GM04503 (cell line): ENCODE data around the gene FTL.

Experiments
- DNase-seq: peaks from one replicate; pipeline ENCODE4 v3.0.0-alpha.2; 2012; ENCODE audit warnings: low read depth

FTL gene

DNA sequence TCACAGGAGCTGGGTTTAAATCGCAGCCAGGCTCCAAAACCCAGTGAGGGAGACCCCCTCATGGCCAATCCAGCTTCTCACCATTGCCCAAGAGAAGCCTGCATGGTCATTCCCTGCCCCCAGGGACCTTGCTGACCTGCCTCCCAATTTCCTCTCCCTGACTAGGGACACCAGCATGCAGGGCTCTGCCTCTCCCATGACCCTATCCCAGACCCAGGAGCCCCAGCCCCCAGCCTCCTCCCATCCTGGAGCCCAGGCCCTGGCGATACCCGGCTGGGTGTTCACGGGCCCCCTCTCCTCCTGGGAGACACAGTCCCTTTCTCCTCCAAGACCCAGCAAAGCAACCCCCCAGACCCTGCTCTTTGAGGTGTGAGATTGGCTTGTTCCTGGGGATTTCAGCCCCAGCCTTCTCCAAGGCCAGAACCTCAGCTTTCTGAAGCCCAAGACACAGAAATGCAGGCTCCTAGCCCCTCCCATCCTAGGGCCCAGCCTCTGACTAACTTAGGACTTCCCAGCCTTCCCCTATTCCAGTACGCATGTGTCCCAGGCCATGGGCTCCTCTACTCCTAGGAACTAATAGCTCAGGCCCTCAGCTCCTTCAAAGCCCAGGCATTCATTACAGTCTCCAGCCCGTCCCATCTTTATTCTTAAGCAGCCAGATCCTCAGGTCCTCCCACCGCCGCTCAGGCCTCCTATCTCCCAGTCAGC lies 26.9 kb downstream of the FTL start:
- DNase-seq = no peak

DNA sequence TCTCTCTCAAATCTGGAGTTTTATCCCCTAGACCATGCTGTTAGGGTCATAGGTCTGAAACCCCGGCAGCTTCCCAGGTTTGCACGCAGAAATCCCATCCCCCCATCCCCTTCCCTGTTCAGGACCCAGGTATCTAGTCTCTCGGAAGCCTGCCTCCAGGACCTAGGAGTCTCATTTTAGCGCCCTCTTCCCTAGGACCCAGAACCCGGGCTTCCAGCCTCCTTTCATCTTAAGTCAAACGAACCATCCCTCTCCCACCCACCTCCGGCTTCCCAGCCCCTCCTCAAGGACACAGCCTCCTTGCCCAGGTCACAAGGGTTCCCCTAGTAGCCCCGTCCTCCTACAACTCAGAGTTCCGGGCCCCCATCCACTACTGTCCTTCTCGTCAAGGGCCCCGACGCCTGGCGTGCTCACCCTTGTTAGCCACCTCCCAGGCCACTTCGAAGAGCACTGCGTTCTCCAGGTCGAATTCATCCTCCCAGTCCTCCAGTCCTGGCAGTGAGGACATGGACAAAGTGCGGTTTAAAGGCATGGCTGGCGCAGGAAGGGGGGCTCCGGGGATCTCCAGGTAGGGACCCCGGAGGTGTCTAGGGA lies 27.6 kb downstream of the FTL start:
- DNase-seq = no peak

DNA sequence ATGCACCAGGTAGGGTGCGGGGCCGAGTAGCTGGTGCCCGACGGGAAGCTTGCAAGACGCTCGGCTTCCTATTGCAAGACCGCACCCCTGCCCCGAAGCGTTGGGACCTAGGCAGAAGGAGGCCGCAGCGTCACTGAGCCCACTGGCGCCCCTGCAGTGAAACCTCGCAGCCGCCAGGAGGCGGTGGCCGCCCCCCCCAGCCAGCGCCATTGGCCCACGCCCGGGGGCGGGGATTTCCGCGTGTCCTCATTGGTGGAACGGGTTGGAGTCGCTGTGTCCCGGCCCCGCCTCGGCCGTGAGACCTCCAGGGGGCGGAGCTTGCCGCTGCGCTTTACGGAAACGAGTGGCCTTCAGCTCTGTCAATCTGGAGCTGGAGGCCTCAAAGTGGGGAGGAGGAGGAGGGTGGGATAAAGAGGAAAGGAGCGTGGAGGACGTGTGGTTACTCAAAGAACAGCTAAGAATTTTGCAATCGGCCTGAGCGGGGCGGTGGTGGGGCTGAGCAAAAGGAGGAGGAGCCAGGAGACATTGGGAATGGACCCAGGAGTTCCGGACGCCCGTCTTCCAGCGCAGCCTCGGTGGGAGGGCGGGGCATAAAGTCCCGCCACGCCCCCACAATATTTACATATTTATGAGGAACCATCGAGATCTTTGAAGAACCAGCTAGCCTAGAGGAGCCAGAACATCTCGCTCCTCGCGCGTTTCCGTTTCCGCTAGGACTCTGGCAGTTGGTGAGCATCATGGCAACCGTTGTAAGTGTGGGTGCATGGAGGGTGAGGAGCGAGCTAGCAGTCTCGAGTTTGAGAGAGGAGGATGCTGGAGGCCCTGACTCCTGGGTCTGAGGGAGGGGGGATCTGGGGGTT lies 28.3 kb downstream of the FTL start, which contains the start of the genes GYS1 and RUVBL2:
TSS of gene GYS1 (minus strand) at position 135 of the 860 bp plus-strand sequence. CDS start 197 bp downstream, outside the sequence.
TSS of gene RUVBL2 (plus strand) at position 713 of the 860 bp plus-strand sequence. CDS start at position 738, 25 bp downstream.
- DNase-seq = peak; percentile 98

DNA sequence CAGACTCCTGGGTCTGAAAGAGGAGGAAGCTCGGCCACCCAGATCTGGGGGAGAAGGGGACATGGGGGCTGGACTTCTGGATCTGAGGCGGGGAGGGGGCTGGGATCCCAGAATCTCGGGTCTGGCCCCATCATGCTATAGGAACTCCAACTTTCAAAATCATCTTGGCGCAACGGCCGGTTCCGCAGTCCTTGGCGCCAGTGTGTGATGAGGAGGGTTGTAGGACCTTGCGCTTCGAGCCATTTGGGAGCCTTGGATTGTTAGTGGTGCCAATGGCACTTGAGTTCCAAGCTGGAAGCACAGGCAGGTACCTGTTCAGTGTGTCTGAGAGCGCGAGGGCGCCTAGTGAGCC lies 28.9 kb downstream of the FTL start:
- DNase-seq = no peak

DNA sequence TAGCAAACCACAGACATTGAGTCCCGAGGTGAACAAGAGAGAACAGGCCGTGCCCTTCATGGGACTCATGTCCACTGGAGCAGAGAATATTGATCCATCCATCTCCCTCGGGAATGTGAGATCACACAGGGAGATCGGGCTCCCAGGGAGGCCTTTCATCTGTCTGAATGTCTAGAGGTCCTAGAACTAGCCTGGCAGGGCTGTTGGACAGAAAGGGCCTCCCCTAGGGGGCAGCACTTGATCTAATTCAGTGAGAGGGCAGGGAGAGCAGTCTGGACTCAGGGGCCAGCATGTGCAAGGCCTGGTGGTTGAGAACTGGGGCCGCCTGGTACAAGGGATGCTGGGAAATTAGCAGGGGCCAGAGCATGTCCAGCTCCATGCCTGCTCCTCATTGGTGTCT lies 32.9 kb downstream of the FTL start:
- DNase-seq = no peak

DNA sequence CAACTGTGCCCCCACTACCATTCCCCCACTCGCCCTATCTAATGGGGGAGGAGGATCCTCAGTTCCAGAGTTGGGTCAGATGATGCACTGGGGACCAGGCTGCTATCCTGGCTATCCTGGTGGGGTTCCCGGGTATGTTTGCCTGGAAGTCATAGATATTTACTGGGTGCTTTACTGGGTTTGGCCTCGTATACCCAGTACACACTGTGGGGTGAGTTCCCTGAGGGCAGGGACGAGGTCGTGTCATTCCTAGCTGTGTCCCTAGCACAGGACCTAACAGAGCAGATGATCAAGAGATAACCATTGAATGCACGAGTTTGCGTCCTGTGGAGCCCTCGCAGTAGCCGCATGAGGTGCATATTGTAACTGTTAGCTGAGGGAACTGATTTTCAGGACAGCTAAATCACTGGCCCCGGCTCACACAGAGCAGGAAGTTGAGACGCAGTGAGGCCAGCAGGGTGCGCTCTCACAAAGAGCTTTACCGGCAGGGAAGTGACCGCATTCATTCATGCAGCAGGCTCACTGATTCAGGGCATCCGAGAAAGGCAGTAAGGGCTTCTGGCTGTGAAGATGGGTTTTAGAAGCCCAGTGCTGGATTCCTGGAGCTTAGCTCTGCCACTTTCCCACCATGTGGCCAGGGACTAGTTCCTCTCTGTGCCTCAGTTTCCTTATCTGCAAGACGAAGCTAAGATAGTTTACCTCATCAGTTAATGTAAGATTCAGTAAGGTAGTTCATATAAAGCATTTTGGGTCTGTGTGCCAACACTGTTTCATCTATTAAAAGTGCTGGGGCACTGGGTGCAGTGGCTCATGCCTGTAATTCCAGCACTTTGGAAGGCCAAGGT lies 34.6 kb downstream of the FTL start:
- no peak for DNase-seq

DNA sequence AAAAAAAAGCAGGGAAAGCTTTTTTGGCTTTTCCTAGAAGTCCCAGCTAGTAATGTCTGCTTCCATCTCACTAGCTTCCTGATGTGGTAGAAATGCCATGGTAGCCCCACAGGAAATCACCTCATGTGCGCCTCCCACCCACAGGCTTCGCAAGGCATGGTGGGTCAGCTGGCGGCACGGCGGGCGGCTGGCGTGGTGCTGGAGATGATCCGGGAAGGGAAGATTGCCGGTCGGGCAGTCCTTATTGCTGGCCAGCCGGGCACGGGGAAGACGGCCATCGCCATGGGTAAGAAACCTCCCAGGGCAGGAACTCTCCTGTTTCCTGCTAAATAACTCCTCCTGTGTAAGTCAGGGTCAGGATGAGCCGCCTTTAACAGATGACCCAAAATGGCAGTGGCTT lies 39.0 kb downstream of the FTL start:
- DNase-seq = no peak

DNA sequence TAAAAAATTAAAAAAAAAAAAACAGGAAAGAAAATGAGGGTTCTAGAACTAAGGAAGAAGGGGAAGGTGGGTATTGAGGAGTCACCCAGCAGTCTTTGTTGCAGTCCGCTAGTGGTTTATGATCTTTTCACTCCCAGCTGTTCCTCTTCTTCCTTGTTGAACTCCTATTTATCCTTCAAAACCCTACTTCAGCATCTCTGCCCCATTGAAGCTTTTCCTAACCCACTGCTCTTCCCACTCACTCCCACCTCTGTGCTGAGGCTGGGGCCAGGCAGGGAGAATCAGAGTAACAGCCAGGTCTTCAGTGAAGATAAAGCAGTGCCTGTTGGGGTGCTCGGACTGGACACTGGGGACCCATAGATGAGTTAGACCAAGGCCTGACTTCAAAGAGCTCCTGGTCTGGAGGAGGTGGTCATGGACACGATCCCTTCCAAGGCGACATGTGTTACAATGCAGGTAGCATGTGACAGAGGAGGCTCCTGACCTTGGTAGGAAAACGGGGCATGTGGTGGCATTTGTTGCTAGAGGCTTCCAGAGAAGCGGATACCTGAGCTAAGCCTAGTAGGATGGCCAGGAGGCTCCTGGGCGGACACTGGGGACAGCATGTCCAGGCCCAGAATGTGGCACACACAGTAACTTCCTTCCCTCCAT lies 40.0 kb downstream of the FTL start:
- no peak for DNase-seq

DNA sequence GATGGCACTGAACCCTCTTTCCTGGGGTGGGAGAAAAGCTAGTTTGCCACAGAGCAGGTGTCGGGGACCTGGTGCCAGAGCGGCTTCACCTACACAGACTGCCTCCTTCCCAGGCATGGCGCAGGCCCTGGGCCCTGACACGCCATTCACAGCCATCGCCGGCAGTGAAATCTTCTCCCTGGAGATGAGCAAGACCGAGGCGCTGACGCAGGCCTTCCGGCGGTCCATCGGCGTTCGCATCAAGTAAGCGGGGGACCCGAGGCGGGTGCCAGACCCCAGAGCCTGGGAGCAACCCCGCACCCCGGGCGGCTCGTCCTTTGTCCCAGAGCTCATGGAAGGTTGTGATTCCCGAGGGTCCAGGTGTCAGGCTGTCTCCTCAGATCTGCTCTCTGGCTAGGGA lies 41.8 kb downstream of the FTL start:
- DNase-seq = no peak

DNA sequence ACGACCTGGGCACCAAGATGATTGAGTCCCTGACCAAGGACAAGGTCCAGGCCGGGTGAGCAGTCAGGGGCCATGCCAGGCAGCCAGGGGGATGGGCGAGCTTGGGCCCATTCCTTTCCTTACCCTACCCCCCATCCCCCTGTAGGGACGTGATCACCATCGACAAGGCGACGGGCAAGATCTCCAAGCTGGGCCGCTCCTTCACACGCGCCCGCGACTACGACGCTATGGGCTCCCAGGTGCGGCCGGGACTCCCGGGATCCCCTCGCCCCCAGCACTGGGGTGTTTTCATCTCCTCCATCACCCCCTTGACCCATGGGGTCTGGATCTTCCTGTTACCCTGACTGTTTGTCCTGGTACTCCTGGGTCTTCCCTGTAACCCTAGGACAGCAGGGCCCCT lies 44.7 kb downstream of the FTL start:
- no peak for DNase-seq

DNA sequence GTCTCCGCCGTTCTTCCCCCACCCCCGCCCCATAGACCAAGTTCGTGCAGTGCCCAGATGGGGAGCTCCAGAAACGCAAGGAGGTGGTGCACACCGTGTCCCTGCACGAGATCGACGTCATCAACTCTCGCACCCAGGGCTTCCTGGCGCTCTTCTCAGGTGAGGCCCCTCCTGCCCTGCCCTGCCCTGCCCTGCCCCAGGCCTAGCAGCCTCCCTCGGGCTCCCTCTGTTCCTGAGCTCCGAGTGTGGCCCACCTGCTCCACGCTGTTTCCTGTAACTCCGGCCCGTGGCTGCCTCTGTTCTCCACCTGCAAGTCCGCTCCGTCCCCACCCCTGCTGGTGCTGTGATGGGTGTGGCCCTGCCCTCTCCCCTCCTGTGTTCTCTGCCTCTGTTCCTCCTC lies 45.3 kb downstream of the FTL start:
- no peak for DNase-seq

DNA sequence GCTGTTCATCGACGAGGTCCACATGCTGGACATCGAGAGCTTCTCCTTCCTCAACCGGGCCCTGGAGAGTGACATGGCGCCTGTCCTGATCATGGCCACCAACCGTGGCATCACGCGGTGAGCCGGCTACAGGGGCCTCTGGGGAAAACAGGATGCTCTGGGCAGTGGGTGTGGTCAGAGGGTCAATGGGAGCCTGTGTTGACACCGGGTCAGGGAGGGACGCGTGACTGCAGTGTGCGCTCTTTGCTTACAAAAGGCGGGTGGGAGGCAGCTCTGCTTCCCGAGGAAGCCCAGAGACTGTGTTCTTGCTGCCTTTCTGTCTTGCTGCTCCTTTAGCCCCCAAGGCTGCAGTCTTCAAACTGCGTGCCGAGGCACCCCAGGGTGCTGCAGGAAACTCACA lies 46.1 kb downstream of the FTL start:
- no peak for DNase-seq

DNA sequence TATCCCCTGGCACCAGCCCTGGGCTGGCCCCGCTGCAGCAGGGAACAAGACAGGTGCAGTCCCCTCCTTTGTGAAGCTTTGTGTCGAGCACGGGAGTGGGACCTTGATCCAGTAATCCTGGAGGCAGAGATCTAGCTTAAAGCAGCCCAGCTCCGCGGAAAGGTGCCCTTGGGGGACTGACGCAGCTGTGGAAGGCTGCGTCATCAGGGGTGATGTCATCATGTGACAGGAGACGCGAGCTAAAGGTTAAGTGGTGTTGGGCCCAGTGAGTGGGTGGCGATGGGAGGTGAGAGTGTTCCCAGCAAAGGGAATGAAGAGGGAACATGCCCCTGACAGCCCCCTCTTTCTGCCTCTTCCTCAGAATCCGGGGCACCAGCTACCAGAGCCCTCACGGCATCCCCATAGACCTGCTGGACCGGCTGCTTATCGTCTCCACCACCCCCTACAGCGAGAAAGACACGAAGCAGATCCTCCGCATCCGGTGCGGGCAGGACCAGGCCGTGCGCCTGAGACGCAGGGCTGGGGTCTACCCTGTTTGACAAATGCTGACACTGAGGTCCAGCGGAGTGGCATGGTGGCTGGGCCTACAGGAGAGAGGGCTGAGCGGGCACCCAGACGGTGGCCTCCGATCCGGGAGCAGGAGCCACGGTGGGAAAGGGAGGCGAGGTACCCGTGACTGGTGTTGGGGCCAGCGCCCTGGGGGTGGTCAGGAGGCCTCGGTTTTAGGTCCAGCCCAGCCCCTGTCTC lies 49.2 kb downstream of the FTL start:
- no peak for DNase-seq

DNA sequence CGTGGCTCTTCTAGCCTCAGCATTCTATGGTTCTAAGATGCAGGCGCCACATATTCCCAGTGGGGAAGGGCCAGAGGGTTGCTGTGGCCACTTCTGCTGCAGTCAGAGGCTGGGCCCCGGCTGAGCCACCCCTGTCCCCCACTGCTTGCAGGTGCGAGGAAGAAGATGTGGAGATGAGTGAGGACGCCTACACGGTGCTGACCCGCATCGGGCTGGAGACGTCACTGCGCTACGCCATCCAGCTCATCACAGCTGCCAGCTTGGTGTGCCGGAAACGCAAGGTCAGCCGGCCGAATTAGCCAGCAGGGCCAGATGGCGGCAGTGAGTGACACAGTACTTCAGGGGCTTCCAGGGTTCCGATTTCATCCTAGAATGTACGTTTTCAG lies 49.8 kb downstream of the FTL start:
- DNase-seq = no peak

DNA sequence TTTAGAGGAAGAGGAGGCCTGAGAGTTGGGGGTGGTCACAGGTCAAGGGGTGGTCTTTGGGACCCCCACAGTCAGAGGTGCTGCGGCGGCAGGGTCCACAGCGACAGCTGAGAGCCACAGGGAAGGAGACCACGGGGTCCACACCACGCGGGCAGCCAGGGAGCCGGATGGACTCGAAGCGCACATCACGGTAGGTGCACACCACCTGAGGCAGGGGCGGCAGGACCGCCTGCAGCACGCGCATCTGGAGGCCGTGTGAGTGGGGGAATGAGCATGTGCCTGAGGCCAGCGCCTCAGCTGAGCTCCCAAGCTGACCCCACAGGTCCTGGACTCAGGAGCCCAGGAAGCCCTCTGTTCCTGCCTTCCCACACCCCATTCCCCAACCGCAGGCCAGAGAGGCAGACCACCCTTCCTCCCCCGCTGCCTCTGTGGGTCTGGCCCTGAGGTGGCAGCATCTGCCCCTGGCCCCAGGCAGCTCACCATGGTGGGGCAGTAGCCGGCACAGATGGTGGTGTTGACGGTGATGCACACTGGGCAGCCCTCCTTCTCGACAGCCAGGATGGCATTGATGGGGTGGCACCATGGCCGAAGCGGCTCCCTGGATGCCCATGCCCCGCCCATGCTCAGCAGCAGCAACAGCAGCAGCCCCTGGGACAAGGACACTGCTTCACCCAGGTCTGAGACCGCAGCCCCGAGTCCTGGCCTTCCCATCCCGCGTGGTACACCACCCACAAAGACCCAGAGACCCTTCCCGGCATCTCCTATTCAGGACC lies 51.1 kb downstream of the FTL start:
- DNase-seq = no peak
